ENCODE data around the gene C2CD4D.
A peak's percentile ranks its signal among the peaks of the same experiment; 100 is the strongest.
"Not testable (repeated sequence)": the region's sequence is repeated elsewhere in the genome, so short reads cannot be mapped to it uniquely, and the experiment has no call there.

C2CD4D gene

GRCh38 chr1:151839457-151840403, at the start of gene C2CD4D:
Gene C2CD4D (minus strand): TSS chr1:151839820. CDS start chr1:151838989, 831 bp downstream.
- no peak for TF ChIP-seq CTCF (IDR thresholded peaks at IDR 0.05)
- DNase-seq (ENCODE audit: low spot score) = no peak
- H3K4me3 ChIP-seq = peak within 1 kb of the TSS; percentile 73
- peak within 1 kb of the TSS in 1 of 2 donors; percentile 3 for H3K27ac ChIP-seq

GRCh38 chr1:151888972-151889570, 49.5 kb upstream of the C2CD4D start:
- no peak overlapping the region for H3K27ac ChIP-seq
- TF ChIP-seq CTCF (IDR thresholded peaks at IDR 0.05) = no peak
- DNase-seq (ENCODE audit: low spot score) = no peak

GRCh38 chr1:151887028-151887427, 47.4 kb upstream of the C2CD4D start:
- H3K4me3 ChIP-seq = no peak overlapping the region
- TF ChIP-seq CTCF (IDR thresholded peaks at IDR 0.05) = no peak
- no peak for DNase-seq (ENCODE audit: low spot score)
- H3K27ac ChIP-seq = no peak overlapping the region

More at GRCh38 chr1:151888972-151889570, 49.5 kb upstream of the C2CD4D start:
- H3K4me3 ChIP-seq = no peak overlapping the region

GRCh38 chr1:151885479-151885878, 45.9 kb upstream of the C2CD4D start:
- H3K27ac ChIP-seq = no peak overlapping the region
- no peak overlapping the region for H3K4me3 ChIP-seq
- TF ChIP-seq CTCF (IDR thresholded peaks at IDR 0.05) = no peak
- DNase-seq (ENCODE audit: low spot score) = no peak

- H3K4me3 ChIP-seq; DNase-seq (ENCODE audit: low spot score); H3K27ac ChIP-seq: not testable (repeated sequence)
These were observed 45.3 kb upstream of the C2CD4D start for GRCh38 chr1:151884879-151885278.

GRCh38 chr1:151884445-151884844, 44.8 kb upstream of the C2CD4D start:
- not testable (repeated sequence) for H3K27ac ChIP-seq; H3K4me3 ChIP-seq; DNase-seq (ENCODE audit: low spot score)

GRCh38 chr1:151883898-151884297, 44.3 kb upstream of the C2CD4D start:
- H3K27ac ChIP-seq; H3K4me3 ChIP-seq; DNase-seq (ENCODE audit: low spot score): not testable (repeated sequence)

GRCh38 chr1:151882918-151883317, 43.3 kb upstream of the C2CD4D start:
- not testable (repeated sequence) for H3K4me3 ChIP-seq; H3K27ac ChIP-seq; DNase-seq (ENCODE audit: low spot score)

- Histone ChIP-seq H3K27ac (no peak overlapping the region), H3K4me3 (no peak overlapping the region)
- TF ChIP-seq CTCF (IDR thresholded peaks at IDR 0.05) = no peak
- no peak for DNase-seq (ENCODE audit: low spot score)
These were observed 42.8 kb upstream of the C2CD4D start for GRCh38 chr1:151882466-151882865.

Measured in coronary artery (tissue), 2 donors.